ENCODE measurements around the gene ELMO1. TPM values are rescaled to one million over a fixed set of nuclear protein-coding genes. Genes with fewer than 3 reads are reported as not detected.

Gene ELMO1
- total RNA-seq, 1 experiment from 2014 or later: not detected

GRCh38 chr7:37309493-37309892 is 139.2 kb downstream of the ELMO1 start:
- TF ChIP-seq CTCF (conservative IDR thresholded peaks at IDR 0.05; ENCODE audit: low read depth, low read length): no peak
- no peak for TF ChIP-seq EZH2 (IDR thresholded peaks at IDR 0.05; ENCODE audit: borderline replicate concordance, low read depth, low read length, poor library complexity, severe bottlenecking)
- intact Hi-C loops (cut with micrococcal nuclease; ENCODE audit: unreplicated experiment): no loop called here
- BruUV-seq (replicated peaks): no TSS peak
- no peak for DNase-seq (ENCODE audit: low spot score)
- Histone ChIP-seq H3K27me3 (replicated peaks; ENCODE audit: insufficient read depth, low read depth, low read length, poor library complexity) (no peaks in the 10 kb centered on the region), H3K27ac (ENCODE audit: low read depth, low read length, poor library complexity, severe bottlenecking) (no peak overlapping the region), H3K4me1 (ENCODE audit: insufficient read depth, low read length, poor library complexity, severe bottlenecking) (no peaks in the 10 kb centered on the region), H3K36me3 (ENCODE audit: insufficient read depth, low read length, poor library complexity, severe bottlenecking) (no peaks in the 10 kb centered on the region), H3K4me3 (ENCODE audit: low read depth, low read length, poor library complexity, severe bottlenecking) (no peak overlapping the region), H3K9me3 (ENCODE audit: low read depth, low read length, poor library complexity, severe bottlenecking) (no peaks in the 10 kb centered on the region)
- POLR2A ChIA-PET (ENCODE audit: low non-redundant PET): no interaction called here
- CTCF ChIA-PET: no interaction called here

GRCh38 chr7:37304921-37305320 is 143.7 kb downstream of the ELMO1 start:
- Histone ChIP-seq H3K4me3 (ENCODE audit: low read depth, low read length, poor library complexity, severe bottlenecking) (no peak overlapping the region), H3K36me3 (ENCODE audit: insufficient read depth, low read length, poor library complexity, severe bottlenecking) (no peaks in the 10 kb centered on the region), H3K9me3 (ENCODE audit: low read depth, low read length, poor library complexity, severe bottlenecking) (no peaks in the 10 kb centered on the region), H3K27ac (ENCODE audit: low read depth, low read length, poor library complexity, severe bottlenecking) (no peak overlapping the region), H3K4me1 (ENCODE audit: insufficient read depth, low read length, poor library complexity, severe bottlenecking) (no peaks in the 10 kb centered on the region), H3K27me3 (replicated peaks; ENCODE audit: insufficient read depth, low read depth, low read length, poor library complexity) (no peaks in the 10 kb centered on the region)
- BruUV-seq (replicated peaks): no TSS peak
- intact Hi-C loops (cut with micrococcal nuclease; ENCODE audit: unreplicated experiment): no loop called here
- TF ChIP-seq EZH2 (IDR thresholded peaks at IDR 0.05; ENCODE audit: borderline replicate concordance, low read depth, low read length, poor library complexity, severe bottlenecking) (no peak), CTCF (conservative IDR thresholded peaks at IDR 0.05; ENCODE audit: low read depth, low read length) (no peak)
- DNase-seq (ENCODE audit: low spot score): no peak
- ChIA-PET POLR2A (ENCODE audit: low non-redundant PET) (no interaction called here), CTCF (no interaction called here)

- BruUV-seq (replicated peaks): no TSS peak
- CTCF ChIA-PET: no interaction called here
Observed at GRCh38 chr7:37297546-37297945, 151.1 kb downstream of the ELMO1 start.

More at GRCh38 chr7:37297546-37297945, 151.1 kb downstream of the ELMO1 start:
- TF ChIP-seq EZH2 (IDR thresholded peaks at IDR 0.05; ENCODE audit: borderline replicate concordance, low read depth, low read length, poor library complexity, severe bottlenecking) (no peak), CTCF (conservative IDR thresholded peaks at IDR 0.05; ENCODE audit: low read depth, low read length) (no peak)
- POLR2A ChIA-PET (ENCODE audit: low non-redundant PET): no interaction called here
- H3K9me3 ChIP-seq (ENCODE audit: low read depth, low read length, poor library complexity, severe bottlenecking): no peaks in the 10 kb centered on the region
- no peak for DNase-seq (ENCODE audit: low spot score)
- H3K4me3 ChIP-seq (ENCODE audit: low read depth, low read length, poor library complexity, severe bottlenecking): no peak overlapping the region
- no peaks in the 10 kb centered on the region for H3K27me3 ChIP-seq (replicated peaks; ENCODE audit: insufficient read depth, low read depth, low read length, poor library complexity)
- no peaks in the 10 kb centered on the region for H3K36me3 ChIP-seq (ENCODE audit: insufficient read depth, low read length, poor library complexity, severe bottlenecking)
- H3K27ac ChIP-seq (ENCODE audit: low read depth, low read length, poor library complexity, severe bottlenecking): no peak overlapping the region
- no peaks in the 10 kb centered on the region for H3K4me1 ChIP-seq (ENCODE audit: insufficient read depth, low read length, poor library complexity, severe bottlenecking)
- intact Hi-C loops (cut with micrococcal nuclease; ENCODE audit: unreplicated experiment): no loop called here

Measured in A673 (cell line).